Right lobe of liver (tissue), 4 donors: Measurements from ENCODE around the gene PTK7.

ENCODE experiments used
- POLR2A ChIP-seq: fragments of 450-650 bp; IDR thresholded peaks from one replicate; pipeline ENCODE4 v1.6.1; 2017; ENCODE audit warnings: antibody characterized with exemption, mild to moderate bottlenecking
- TF ChIP-seq, protein P1 (sequence below), 4 donors: fragments of 200-600 bp in 3 of 4; fragments of 450-650 bp in 1 of 4; IDR thresholded peaks; one replicate each; pipeline versions ENCODE4 v1.5.1 to v1.8.0; 2016 to 2022; ENCODE audit warnings: antibody characterized with exemption in 4 of 4, mild to moderate bottlenecking in 2 of 4
- donor health status: DM: no; HTN: no; CAD: no.
- donor health status: DM: no; HTN: no; CAD: no.
- donor health status: DM: no; HTN: yes; CAD: no.

DNA sequence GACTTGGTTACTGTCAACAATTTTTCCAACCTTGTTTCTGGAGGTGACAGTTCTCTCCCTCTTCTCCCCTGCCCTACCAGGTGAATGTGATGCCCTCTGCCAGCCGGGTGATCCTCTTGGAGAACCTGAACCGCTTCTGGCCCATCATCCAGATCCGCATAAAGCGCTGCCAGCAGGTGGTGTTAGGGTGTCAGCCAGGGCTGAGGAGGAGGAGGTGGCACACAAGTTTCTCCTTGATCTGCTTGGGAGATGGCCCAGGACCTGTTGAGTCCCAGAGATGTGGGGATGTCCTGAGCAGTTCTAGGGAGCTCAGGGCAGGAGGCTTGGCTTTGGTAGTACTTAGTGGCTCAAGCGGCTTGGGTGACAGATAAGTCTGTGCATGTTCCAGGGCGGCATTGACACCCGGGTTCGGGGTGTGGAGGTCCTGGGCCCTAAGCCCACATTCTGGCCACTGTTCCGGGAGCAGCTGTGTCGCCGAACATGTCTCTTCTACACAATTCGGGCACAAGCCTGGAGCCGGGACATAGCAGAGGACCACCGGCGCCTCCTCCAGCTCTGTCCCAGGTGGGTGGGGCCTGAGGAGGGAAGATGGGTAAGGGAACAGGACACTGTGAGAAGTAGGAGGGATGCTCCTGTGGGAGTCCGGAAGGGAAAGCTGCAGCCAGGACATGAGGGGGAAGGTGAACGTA lies 127.1 kb downstream of the PTK7 start:
- TF ChIP-seq, protein P1, sequence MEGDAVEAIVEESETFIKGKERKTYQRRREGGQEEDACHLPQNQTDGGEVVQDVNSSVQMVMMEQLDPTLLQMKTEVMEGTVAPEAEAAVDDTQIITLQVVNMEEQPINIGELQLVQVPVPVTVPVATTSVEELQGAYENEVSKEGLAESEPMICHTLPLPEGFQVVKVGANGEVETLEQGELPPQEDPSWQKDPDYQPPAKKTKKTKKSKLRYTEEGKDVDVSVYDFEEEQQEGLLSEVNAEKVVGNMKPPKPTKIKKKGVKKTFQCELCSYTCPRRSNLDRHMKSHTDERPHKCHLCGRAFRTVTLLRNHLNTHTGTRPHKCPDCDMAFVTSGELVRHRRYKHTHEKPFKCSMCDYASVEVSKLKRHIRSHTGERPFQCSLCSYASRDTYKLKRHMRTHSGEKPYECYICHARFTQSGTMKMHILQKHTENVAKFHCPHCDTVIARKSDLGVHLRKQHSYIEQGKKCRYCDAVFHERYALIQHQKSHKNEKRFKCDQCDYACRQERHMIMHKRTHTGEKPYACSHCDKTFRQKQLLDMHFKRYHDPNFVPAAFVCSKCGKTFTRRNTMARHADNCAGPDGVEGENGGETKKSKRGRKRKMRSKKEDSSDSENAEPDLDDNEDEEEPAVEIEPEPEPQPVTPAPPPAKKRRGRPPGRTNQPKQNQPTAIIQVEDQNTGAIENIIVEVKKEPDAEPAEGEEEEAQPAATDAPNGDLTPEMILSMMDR (IDR thresholded peaks at IDR 0.05), result no peak
- no peak for TF ChIP-seq POLR2A
